ENCODE results near the gene SLC9A5.

The SLC9A5 gene

DNA sequence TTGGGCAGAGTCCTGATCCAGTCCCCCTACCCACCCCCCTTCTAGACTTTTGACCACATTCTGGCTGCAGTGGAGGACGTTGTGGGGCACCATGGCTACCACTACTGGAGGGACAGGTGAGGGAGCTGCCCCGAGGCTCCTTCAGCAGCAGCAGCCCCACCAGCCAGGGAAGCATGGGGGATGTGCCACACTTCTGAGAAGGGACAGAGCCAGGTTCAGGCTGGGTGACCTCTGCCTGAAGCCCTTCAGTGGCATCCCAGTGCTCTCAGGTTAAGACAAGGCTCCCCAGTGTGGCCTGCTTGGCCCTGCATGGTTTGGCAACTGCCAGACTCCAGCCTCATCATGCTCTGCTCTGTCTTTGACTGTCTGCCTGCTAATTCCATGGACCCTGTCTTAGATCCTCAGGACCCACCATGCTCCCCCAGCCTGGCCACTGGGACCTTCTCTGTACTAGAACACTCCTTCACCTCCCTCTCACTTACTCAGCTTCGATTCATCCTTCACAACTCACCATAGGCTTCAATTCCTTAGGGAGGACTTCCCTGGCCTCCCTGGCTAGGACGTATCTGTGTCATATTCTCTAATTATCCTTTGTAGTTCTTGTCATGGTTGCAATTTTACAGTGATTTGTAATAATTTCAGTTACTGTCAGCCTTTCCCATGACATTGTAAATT, 8.8 kb downstream of the SLC9A5 start:
- no peak for DNase-seq

GRCh38 chr16:67258161-67258835, 9.5 kb downstream of the SLC9A5 start:
- DNase-seq = no peak

DNA sequence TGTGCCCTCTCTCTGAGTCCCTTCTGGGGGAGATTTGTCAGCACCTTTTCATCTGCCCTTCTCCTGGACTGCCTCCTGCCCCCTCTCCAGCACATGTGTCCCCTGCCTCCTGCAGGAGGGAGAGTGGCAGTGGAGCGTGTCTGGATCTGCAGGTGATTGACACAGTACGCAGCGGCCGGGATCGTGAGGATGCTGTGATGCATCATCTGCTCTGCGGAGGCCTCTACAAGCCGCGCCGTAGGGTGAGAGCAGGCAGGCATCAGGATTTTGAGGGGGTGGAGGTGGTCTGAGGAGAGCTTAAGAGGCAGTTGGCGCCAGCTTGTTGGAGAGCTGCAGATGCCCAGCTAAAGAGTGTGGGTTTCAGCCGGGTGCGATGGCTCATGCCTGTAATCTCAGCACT, 10.9 kb downstream of the SLC9A5 start:
- DNase-seq = no peak

DNA sequence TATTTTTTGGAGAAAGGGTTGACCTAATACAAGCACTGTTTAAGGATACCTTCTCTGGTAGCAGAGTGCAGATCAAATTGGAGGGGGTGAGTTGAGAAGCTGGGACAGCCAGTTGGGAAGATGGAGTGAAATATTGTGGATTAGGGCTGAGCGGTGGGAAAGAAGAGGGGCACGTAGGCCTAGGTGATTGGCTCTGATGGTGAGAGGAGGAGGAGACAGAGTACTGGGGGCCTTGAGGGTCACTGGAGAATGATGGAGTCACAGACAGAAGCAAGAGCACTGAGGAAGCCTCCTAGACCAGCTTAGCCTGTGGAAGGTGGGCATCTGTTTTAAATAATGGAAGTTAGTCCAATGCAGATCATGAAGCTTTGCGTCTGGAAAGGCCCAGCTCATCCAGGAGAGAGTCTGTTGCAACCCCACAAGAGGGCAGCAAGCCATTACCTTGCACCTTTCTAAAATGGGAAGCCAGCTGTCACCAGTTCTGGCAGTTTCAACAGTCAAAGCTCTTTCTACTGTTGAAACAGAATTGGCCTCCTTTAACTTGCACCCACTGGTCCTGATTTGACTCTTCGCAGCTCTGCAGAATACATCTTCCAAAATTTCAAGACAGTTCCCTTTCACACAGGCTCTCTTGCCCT, 11.8 kb downstream of the SLC9A5 start:
- peak; percentile 39 for DNase-seq

DNA sequence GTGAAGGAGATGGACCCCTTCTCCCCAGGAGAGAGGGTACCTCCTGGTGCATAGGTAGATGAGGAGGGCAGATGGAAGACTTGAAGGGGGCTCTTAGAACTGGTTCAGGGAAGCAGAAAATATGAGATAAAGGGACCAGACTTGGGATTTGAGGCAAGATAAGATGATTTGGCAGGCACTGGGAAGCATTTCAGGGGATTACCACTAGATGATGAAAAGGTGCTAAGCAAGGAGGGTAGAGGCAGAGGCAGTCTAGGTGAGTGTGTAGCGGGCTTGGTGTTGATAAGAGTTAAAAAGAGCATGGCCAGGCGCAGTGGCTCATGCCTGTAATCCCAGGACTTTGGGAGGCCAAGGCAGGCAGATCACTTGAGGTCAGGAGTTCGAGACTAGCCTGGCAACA, 14.4 kb downstream of the SLC9A5 start:
- DNase-seq = no peak

DNA sequence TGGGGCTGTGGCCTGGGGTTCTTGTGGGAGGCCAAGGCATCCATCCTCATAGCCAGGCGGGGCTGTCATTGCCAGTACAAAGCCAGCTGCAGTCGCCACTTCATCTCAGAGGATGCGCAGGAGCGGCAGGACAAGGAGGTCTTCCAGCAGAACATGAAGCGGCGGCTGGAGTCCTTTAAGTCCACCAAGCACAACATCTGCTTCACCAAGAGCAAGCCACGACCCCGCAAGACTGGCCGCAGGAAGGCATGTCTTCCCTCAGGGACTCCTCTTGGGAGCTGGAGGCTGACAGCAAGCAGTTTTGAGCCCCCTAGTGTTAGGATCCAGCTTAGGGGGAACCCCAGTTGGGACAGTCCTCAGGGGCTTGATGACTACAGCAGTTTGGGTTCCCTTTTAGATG, 15.5 kb downstream of the SLC9A5 start:
- DNase-seq = no peak

GRCh38 chr16:67264866-67265265, 16.1 kb downstream of the SLC9A5 start:
- no peak for DNase-seq

DNA sequence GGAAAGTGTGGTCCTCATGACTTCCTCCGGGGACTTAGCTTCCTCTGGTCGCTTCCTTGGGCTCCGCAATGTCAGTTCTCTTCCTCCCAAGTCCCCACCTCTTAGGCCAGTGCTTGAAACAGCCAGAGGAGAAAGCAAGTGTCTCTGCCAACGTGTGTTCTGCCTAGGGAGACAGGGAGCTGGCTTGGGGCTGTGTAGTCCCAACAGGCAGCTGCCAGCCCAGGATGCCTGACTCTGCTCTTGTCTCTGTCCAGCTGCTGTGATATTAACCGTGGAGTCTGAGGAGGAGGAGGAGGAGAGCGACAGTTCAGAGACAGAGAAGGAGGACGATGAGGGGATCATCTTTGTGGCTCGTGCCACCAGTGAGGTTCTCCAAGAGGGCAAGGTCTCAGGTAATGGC, 17.1 kb downstream of the SLC9A5 start:
- no peak for DNase-seq

- peak; percentile 29 for DNase-seq
Observed at GRCh38 chr16:67268136-67268579, 19.4 kb downstream of the SLC9A5 start.

GRCh38 chr16:67269766-67270165, 21.0 kb downstream of the SLC9A5 start:
- no peak for DNase-seq

GRCh38 chr16:67270931-67271338, 22.2 kb downstream of the SLC9A5 start:
- DNase-seq = no peak

DNA sequence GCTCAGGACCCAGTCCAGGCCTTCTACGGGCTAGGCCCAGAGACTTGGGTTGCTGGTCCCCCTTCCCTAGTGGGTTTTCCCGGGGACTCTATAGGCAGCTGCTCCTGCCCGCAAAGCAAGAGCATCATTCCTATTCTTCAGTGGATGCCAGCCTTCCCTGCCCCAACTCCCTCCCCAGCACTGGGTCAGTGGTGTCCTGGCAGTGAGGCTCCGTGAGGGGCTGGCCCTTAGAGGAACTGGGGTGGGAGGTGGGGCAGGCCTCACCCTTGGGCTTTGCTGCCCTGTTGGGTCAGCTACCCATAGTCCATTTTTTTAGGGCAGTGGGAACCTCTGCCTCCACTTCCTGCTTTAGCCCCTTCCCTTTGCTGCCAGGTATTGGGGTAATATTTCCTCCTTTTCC, 22.7 kb downstream of the SLC9A5 start:
- no peak for DNase-seq

GRCh38 chr16:67275321-67275720, 26.5 kb downstream of the SLC9A5 start:
- no peak for DNase-seq

DNA sequence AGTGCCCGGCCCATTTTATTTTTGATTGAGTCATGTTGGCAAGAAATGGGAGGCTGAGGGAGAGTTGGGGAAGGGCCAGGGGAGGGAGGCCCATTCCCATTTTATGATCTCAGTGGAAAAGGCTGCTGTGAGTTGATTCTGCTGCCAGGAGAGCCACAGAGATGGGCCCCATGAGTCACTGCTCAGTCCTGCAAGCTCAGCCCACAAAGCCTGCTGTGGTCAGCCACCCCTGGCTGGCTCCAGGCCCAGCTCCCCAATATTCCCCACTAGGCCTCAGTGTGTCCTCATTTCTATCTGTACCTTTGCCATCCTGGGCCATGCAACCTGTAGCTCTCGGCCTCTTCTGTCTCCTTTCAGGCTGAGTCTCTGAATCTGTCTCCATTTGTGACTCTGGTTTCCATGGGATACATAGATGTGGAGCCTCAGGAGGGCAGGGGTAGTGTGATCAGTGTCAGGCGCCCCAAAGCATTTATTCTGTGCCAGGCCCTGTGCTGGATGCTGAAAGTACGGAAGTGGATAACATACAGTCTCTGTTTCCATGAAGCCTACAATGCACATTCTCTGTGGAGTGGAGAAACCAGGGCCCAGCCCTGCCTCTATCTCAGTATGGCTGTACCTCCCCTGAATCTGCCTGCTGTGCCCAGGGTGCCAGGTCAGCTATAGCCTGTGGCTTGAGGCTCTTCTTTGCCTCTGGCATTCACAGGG, 28.7 kb downstream of the SLC9A5 start:
- DNase-seq = peak; percentile 59

DNA sequence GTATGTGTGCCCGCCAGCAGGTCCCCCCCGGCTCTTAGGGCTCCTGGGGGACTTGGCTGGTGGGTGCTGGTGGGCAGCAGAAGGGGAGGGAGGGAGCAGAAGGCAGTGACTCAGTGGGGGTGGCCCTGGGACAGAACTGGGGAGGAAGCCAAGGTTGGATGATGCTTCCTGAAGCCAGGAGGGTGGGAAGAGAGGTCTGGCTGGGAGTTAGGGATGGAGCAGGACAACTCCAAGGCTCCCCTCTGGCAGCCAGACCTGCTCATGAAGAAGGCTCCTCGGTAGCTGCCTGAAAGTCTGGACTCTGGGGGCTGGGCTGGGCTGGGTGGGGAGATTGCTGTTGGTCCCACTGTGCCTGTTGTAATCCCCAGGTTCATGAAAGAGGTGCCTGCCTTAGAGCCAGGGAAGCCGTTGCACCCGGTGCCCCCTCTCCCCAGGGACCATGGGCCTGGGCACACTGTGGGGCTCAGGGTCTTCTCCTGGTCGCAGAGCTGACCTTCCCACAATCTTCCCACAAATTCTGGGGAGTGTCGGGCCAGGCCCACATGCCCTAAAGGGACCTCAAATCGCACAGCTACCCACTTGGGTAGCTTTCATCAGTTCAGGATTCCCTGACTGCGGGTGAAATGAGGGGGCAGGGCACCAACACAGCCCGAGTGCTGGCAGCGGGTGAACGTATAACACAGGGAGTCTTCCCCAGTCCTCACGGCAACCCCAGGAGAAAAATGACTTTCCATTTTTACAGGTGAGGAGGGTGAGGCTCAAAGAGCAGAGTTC, 29.4 kb downstream of the SLC9A5 start:
- DNase-seq = no peak

DNA sequence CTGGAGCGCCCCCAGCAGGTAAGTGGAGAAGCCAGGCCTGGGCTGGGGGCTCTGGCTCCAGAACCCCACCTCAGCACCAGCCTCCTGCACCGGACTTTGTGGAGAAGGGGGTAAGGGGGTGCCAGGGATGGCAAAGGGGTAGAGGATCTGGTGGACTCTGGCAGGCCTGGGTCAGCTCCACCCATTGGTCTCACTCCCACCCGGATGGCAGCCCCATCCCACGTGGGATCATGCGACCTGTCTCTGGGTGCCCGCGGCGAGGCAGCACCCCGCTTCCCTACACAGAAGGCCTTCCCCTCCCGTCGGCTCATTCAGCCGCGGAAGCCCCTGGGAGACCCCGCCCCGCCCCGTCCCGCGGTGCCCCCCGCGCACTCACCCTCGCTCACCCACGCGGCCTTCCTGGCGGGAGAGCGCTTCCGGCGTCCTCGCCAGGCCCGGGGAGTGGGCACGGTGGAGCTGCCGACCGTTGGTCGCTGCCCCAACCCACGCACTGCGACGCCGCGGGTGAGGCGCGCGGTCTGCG, 30.1 kb downstream of the SLC9A5 start:
- no peak for DNase-seq

GRCh38 chr16:67279296-67280089, 30.7 kb downstream of the SLC9A5 start, which contains the start of gene PLEKHG4:
Gene PLEKHG4, plus strand, starts transcription at chr16:67279532. Its CDS starts 513 bp downstream, at chr16:67280045.
- peak; percentile 79 for DNase-seq

- DNase-seq = no peak
Observed at GRCh38 chr16:67280090-67281015, 31.6 kb downstream of the SLC9A5 start.

DNA sequence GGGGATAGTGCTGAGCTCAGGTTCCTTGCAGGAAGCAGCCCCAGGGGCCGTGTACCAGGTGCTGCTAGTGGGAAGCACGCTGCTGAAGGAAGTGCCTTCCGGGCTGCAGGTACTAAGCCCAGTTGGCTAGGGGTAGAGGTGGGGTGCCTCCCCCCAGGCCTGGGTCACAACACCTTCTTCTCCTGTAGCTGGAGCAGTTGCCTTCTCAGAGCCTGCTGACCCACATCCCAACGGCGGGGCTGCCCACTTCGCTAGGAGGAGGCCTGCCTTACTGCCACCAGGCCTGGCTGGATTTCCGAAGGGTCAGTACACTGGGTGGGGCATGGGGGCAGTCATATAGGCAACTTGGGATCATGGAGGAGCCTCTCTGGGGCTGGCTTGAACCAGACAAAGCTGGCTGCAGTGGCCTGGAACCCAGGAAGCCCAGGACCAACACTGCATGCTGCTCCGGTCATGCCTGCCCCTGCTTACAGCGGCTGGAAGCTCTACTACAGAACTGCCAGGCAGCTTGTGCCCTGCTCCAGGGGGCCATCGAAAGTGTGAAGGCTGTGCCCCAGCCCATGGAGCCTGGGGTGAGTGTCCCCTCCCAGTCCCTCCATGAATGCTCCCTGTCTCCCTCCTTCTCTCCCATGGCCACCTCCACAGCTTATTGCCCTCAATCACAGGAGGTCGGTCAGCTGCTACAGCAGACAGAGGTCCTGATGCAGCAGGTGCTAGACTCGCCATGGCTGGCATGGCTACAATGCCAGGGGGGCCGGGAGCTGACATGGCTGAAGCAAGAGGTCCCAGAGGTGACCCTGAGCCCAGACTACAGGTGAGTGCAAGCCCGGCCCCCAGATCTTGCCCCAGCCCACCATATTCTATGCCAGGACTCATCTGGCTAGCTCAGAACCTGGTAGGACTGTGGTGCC, 33.0 kb downstream of the SLC9A5 start:
- no peak for DNase-seq
